Measurements from ENCODE around the gene SLC48A1.

DNA sequence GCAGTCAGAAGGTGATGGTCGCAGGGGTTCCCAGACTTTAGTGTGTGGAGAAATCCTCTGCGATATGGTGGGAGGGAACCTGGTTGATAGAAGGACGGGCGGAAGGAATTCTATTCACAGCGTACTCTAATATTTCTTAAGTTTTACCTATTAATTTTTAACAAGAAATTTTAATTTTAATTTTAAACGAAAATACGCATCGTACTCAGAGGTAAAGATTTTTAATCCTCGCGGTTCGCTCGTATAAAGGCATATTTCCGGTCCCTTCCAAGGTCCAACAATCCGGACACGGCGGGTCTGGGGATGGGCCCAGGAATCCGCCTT is 338 bp upstream of the SLC48A1 start:
- TF ChIP-seq POLR2A (IDR thresholded peaks at IDR 0.05), result no peak
- TF ChIP-seq, protein P1, sequence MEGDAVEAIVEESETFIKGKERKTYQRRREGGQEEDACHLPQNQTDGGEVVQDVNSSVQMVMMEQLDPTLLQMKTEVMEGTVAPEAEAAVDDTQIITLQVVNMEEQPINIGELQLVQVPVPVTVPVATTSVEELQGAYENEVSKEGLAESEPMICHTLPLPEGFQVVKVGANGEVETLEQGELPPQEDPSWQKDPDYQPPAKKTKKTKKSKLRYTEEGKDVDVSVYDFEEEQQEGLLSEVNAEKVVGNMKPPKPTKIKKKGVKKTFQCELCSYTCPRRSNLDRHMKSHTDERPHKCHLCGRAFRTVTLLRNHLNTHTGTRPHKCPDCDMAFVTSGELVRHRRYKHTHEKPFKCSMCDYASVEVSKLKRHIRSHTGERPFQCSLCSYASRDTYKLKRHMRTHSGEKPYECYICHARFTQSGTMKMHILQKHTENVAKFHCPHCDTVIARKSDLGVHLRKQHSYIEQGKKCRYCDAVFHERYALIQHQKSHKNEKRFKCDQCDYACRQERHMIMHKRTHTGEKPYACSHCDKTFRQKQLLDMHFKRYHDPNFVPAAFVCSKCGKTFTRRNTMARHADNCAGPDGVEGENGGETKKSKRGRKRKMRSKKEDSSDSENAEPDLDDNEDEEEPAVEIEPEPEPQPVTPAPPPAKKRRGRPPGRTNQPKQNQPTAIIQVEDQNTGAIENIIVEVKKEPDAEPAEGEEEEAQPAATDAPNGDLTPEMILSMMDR (IDR thresholded peaks at IDR 0.05), result no peak

All from heart left ventricle (tissue), 13 donors.